HG02678 (cell line): Measurements from ENCODE around the gene FAM180A.
"Not testable (repeated sequence)": the region's sequence is repeated elsewhere in the genome, so short reads cannot be mapped to it uniquely, and the experiment has no call there.

Source experiments
- ATAC-seq: cut with Tn5 transposase; IDR thresholded peaks from one replicate; pipeline ENCODE4 v1.9.1; 2021; ENCODE audit warnings: mild to moderate bottlenecking, moderate library complexity; ENCODE audit not compliant: unreplicated experiment

FAM180A gene

GRCh38 chr7:135748770-135749169 is at the start of gene FAM180A:
FAM180A (minus strand) TSS chr7:135748813; CDS start chr7:135748580, 233 bp downstream.
- ATAC-seq = no peak

GRCh38 chr7:135798095-135798494 is 49.5 kb upstream of the FAM180A start:
- ATAC-seq = no peak

DNA sequence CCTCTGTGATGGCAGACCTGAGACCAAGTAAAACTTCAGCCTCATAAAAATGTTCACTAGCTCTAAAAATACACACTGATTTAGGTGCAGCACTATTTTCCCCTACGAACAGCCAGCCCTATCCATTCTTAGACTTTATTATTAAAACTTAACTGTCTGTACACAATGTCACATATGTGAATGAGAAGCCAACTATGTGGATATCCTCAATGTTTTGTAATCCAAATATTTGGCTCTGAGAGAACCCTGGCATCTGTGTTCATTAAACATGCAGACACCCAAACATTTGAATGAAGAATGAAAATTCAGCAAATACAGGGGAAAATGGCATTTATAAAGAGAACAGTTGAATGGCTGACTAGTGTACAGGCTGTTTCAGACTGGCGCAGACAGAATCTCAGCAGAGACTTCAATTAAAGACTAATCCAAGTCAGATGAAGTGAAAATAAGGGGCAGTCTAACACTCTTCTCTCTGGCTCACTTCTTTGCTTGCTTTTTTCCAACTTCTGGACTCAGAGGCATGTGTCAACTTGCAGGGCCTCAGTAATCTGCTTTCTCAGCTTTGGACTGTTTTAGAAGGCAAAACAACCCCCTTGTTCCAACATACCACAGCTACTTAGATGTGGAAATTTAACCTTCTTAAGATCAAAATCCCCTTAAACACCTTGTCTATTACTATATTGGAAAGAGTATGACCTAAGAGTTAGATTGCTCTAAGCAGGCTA is 47.4 kb upstream of the FAM180A start:
- ATAC-seq = no peak

- no peak for ATAC-seq
These were observed 45.2 kb upstream of the FAM180A start for GRCh38 chr7:135793841-135794240.

GRCh38 chr7:135792866-135793265 is 44.3 kb upstream of the FAM180A start:
- ATAC-seq = no peak

DNA sequence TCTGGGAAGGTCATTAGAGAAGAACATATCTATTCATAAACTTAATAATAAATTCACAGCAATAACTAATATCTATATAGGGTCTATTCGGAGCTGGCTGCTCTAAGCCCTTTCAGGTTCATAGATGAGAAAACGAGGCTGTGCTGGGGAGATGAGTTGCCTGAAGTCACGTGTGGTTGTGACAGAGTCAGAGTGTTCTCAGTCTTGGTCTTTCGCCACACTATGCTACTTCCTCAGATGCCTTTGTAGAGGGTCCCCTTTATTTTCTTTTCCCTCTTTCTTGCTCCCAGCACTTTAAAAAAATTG is 43.7 kb upstream of the FAM180A start:
- ATAC-seq = no peak

- ATAC-seq = no peak
These were observed 43.1 kb upstream of the FAM180A start for GRCh38 chr7:135791543-135792362.

DNA sequence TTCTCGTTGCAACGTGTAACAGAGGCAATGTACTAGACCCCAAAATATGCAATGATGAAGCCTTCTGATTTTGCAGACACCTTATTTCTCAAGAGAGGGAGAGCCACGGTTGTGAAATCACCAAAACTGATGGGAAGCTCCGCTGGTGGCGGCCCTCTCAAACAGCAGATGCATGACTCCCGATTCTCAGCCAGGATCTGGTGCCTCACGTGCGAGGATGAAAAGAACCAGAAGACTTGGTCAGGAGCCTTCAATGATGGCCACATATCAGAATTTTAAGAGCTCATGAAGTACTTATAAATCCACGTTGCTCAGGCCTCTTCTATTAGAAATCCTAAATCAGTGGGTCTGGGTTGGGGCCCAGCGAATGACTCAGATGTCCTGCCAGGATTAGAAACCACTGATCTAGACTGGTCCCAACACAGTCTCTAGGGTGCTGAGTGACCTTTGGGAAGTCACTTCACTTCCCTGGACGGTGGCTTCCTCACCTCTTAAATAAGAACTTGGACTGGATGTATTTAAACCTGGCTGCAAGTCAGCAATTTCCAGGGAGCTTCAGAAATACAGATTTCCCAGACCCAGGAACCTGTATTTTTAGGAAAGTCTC is 41.9 kb upstream of the FAM180A start:
- no peak for ATAC-seq

- no peak for ATAC-seq
These were observed 41.3 kb upstream of the FAM180A start for GRCh38 chr7:135789956-135790355.

GRCh38 chr7:135789431-135789830 is 40.8 kb upstream of the FAM180A start:
- no peak for ATAC-seq

DNA sequence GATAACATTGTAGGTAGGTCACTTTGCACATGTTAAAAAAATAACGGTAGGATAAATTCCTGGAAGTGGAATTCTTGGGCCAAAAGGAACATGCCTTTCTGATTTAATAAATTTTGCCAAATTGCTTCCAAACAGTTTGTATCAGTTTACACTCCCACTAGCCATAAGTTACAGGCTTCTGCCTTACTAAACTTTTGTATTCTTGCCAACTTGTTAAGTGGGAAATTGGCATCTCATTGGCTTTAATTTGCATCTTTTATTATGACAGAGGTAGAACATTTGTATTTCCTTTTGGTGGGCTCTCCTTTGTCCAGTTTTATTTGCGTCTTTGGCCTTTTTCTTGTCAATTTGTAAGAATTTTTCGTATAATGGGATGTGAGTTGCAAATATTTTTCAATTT is 38.3 kb upstream of the FAM180A start:
- ATAC-seq = no peak

DNA sequence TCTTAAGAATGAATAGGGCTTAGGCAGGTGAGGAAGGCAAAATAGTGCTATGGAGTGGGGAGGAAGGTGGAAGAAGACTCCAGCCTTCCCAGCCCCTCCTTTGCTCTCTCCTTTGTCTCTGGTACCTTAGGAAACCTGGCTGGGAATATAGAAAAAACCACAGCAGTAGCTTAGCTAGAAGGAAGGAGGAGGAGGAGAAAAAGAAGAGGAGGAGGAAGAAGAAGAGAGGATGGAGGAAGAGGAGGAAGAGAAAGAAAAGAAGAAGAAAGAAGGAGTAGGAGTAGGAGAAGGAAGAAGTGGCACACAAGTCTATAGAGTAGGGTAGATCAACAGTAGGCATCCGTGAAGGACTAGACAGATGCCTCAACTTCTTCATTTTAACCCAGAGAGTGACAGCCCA is 36.5 kb upstream of the FAM180A start:
- no peak for ATAC-seq

DNA sequence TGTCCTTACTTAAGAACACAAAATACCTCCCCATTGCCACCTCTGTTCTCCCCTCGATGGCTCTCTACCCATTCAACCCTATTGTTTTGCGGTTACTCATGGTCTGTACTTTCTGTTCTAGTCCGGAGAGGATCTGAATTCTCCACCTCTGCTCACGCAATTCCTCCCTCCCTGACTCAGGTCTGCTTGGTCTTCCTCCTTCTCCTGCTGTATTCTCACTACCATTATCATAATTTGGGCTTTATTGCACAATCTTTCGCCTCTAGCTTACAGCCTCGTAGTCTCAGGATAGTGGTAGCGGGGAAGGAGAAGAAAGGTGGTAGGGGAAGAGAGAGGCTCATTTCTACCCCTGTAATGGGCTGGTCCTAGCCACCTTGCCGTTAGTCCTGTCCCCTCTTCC is 35.4 kb upstream of the FAM180A start:
- ATAC-seq = no peak

- no peak for ATAC-seq
These were observed 34.2 kb upstream of the FAM180A start for GRCh38 chr7:135782801-135783200.

DNA sequence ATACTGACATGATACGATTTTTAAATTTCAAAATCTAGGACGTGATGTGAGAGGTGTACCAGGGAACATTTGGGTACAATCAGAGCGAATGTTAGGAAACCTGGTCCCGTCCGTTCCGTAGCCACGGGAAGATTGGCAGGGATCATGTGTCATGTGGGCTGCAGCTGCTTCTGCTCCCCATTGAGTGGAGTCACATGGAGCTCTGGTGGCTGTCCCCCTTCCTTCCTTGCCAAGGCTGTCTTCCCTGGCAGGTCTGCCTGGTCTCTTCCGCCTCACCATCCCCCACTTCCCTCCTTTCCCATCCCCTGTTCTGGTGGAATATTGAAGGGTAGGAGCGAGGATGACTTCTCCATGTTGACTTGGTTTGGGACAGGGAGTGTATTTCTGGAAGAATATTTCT is 33.8 kb upstream of the FAM180A start:
- no peak for ATAC-seq

DNA sequence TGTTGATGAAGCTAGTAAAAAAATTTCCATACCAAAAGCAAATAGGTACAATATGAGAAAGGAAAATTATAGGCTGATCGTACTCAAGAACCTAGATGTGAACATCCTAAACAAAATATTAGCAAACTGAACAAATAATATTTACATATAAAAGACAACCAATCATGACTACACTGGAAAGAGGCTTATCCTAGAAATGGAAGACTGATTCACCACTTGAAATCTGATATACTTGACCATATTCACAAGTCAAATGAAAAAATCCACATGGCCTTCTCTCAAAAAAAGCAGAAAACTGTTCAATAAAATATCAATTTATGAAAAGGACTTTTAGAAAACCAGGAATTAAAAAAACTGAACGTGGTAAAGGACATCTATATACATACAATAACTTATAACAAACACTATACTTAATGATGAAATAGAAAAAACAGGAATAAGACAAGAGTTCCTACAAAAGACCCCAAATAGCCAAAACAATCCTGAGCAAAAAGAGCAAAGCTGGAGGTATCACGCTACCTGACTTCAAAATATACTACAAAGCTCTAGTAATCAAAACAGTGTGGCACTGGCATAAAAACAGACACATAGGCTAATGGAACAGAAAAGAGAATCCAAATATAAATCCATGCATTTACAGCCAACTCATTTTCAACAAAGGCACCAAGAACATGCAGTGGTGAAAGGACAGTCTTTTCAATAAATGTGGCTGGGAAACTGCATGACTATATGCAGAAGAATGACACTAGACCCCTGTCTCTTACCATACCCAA is 29.2 kb upstream of the FAM180A start:
- ATAC-seq = no peak

DNA sequence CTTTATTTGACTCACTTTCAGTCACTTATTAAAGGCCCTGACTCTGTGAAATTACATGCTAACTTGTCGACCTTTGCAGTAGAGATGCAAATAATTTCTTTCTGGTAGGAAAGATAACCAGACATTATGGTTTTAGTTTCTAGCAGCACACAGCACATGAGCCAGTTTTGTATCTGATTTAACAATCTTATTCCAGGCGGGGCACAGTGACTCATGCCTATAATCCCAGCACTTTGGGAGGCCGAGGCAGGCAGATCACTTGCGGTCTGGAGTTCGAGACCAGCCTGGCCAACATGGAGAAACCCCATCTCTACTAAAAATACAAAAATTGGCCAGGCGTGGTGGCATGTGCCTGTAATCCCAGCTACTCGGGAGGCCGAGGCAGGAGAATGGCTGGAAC is 27.3 kb upstream of the FAM180A start:
- ATAC-seq = not testable (repeated sequence)

DNA sequence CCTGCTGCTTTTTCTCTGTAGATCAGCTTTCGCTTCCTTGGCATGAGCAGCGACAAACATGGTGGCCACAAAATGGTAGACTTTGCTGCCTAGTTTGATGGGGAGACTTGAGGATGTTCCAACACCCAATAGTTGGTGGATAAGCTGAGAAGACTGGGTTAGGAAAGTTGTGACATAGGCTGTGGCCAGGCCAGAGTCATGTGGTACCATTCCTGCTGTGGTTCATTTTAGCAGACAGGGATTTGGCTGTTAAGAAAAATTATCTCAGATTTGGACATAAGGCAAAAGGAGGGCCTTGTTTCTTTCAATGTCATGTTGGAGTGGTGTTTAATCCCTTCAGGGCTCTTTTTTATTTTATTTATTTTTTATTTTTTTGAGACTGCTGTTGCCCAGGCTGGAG is 26.6 kb upstream of the FAM180A start:
- no peak for ATAC-seq

- ATAC-seq = no peak
These were observed 25.7 kb upstream of the FAM180A start for GRCh38 chr7:135774284-135774683.

GRCh38 chr7:135773464-135773863 is 24.9 kb upstream of the FAM180A start:
- no peak for ATAC-seq

DNA sequence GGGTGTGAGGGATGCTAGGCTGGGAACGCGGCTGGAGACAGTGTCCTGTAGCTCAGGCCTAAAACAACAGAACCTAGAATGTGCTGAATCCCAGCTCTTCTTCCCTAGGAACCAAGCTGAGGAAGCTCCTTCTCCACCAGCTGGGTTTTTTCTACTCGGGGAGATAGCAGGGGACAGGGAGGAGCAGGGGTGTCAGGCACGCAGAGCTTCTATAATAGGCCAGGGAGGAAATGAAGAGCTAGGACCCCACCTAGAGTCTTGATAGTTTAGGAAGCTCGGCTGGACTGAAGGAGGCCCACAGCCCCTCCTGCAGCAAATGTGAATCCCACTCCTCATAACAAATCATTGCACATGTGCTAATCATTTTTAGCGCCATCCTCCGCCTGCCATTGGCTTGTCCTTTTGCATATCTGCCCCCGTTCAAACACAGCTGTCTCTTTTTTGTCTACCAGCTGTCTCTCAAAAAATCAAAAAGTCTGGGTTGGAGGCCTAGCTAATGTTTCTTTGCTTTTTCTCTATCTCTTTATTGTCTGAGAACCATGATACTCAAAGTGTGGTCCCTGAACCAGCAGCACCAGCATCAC is 24.1 kb upstream of the FAM180A start:
- ATAC-seq = no peak
